Measurements from ENCODE around the gene PITPNM1. TPM values are rescaled to one million over a fixed set of nuclear protein-coding genes. Genes with fewer than 3 reads are reported as not detected.
"Not testable (repeated sequence)": the region's sequence is repeated elsewhere in the genome, so short reads cannot be mapped to it uniquely, and the experiment has no call there.

PITPNM1 gene
- total RNA-seq, 1 experiment from 2014 or later, result 11.5 TPM

- Histone ChIP-seq H3K9me3 (replicated peaks) (0 out of 2 replicates have a peak, but pooled peaks cover 3% of the 10 kb centered on the region), H3K4me3 (no peak overlapping the region; the same call in 1 of the 2 replicates), H3K27me3 (replicated peaks) (no peaks in the 10 kb centered on the region), H3K4me1 (replicated peaks) (peaks cover 11% of the 10 kb centered on the region), H3K27ac (no peak overlapping the region), H3K36me3 (peaks cover 25% of the 10 kb centered on the region)
- DNase-seq (ENCODE audit: low read depth in 1 of 2, low spot score in 2 of 2), result no peak
Observed at GRCh38 chr11:67483831-67484665, 21.1 kb downstream of the PITPNM1 start.

- Histone ChIP-seq H3K27ac (peak within 1 kb of the TSS; percentile 53), H3K4me3 (peak within 1 kb of the TSS; percentile 48), H3K36me3 (peaks cover 19% of the 10 kb centered on the region), H3K27me3 (replicated peaks) (no peaks in the 10 kb centered on the region), H3K4me1 (replicated peaks) (peaks cover 11% of the 10 kb centered on the region), H3K9me3 (replicated peaks) (0 out of 2 replicates have a peak, but pooled peaks cover 3% of the 10 kb centered on the region)
- DNase-seq (ENCODE audit: low read depth in 1 of 2, low spot score in 2 of 2), result peak; percentile 100
Observed at GRCh38 chr11:67482827-67483798, 22.1 kb downstream of the PITPNM1 start, which contains the start of gene AIP. Gene AIP (plus strand): TSS chr11:67483026. CDS start chr11:67483159, 133 bp downstream.

GRCh38 chr11:67482275-67482826, 22.8 kb downstream of the PITPNM1 start:
- peak overlapping the region; percentile 48 for H3K4me3 ChIP-seq
- peaks cover 11% of the 10 kb centered on the region for H3K36me3 ChIP-seq
- H3K9me3 ChIP-seq (replicated peaks), result 0 out of 2 replicates have a peak, but pooled peaks cover 3% of the 10 kb centered on the region
- H3K27ac ChIP-seq, result peak overlapping the region; percentile 53
- no peaks in the 10 kb centered on the region for H3K27me3 ChIP-seq (replicated peaks)
- peaks cover 11% of the 10 kb centered on the region for H3K4me1 ChIP-seq (replicated peaks)
- no peak for DNase-seq (ENCODE audit: low read depth in 1 of 2, low spot score in 2 of 2)

- not testable (repeated sequence) for DNase-seq (ENCODE audit: low read depth in 1 of 2, low spot score in 2 of 2); H3K4me3 ChIP-seq; H3K36me3 ChIP-seq; H3K27me3 ChIP-seq (replicated peaks); H3K4me1 ChIP-seq (replicated peaks); H3K9me3 ChIP-seq (replicated peaks); H3K27ac ChIP-seq
Observed at GRCh38 chr11:67477344-67478050, 27.7 kb downstream of the PITPNM1 start.

- H3K27me3 ChIP-seq (replicated peaks); H3K4me1 ChIP-seq (replicated peaks); H3K36me3 ChIP-seq; DNase-seq (ENCODE audit: low read depth in 1 of 2, low spot score in 2 of 2); H3K4me3 ChIP-seq; H3K9me3 ChIP-seq (replicated peaks); H3K27ac ChIP-seq: not testable (repeated sequence)
Observed at GRCh38 chr11:67476692-67477091, 28.5 kb downstream of the PITPNM1 start.

GRCh38 chr11:67472882-67473281, 32.3 kb downstream of the PITPNM1 start:
- Histone ChIP-seq H3K4me3 (no peak overlapping the region), H3K4me1 (replicated peaks) (peaks cover 17% of the 10 kb centered on the region)

GRCh38 chr11:67470337-67471002, 34.7 kb downstream of the PITPNM1 start:
- Histone ChIP-seq H3K4me1 (replicated peaks) (peaks cover 19% of the 10 kb centered on the region), H3K27me3 (replicated peaks) (peaks cover 7% of the 10 kb centered on the region), H3K27ac (no peak overlapping the region), H3K36me3 (peaks cover 6% of the 10 kb centered on the region; the same call in 1 of the 2 replicates), H3K9me3 (replicated peaks) (0 out of 2 replicates have a peak, but pooled peaks cover 2% of the 10 kb centered on the region), H3K4me3 (no peak overlapping the region)
- no peak for DNase-seq (ENCODE audit: low read depth in 1 of 2, low spot score in 2 of 2)

More at GRCh38 chr11:67472882-67473281, 32.3 kb downstream of the PITPNM1 start:
- Histone ChIP-seq H3K27me3 (replicated peaks) (peaks cover 7% of the 10 kb centered on the region), H3K9me3 (replicated peaks) (0 out of 2 replicates have a peak, but pooled peaks cover 2% of the 10 kb centered on the region), H3K27ac (no peak overlapping the region), H3K36me3 (peaks cover 3% of the 10 kb centered on the region; the same call in 1 of the 2 replicates)
- DNase-seq (ENCODE audit: low read depth in 1 of 2, low spot score in 2 of 2), result no peak

- peaks cover 6% of the 10 kb centered on the region; the same call in 1 of the 2 replicates for H3K36me3 ChIP-seq
- H3K4me1 ChIP-seq (replicated peaks), result peaks cover 19% of the 10 kb centered on the region
- peaks cover 7% of the 10 kb centered on the region for H3K27me3 ChIP-seq (replicated peaks)
- 0 out of 2 replicates have a peak, but pooled peaks cover 2% of the 10 kb centered on the region for H3K9me3 ChIP-seq (replicated peaks)
- no peak for DNase-seq (ENCODE audit: low read depth in 1 of 2, low spot score in 2 of 2)
- H3K27ac ChIP-seq, result peak overlapping the region; percentile 51
- H3K4me3 ChIP-seq, result peak overlapping the region; percentile 89
Observed at GRCh38 chr11:67469508-67469811, 35.7 kb downstream of the PITPNM1 start.

GRCh38 chr11:67468759-67469507, 36.2 kb downstream of the PITPNM1 start, which contains the start of gene TMEM134:
Gene TMEM134 (minus strand): TSS chr11:67469251. CDS start chr11:67469192, 59 bp downstream.
- Histone ChIP-seq H3K4me3 (peak within 1 kb of the TSS; percentile 89), H3K27ac (peak within 1 kb of the TSS; percentile 51), H3K9me3 (replicated peaks) (0 out of 2 replicates have a peak, but pooled peaks cover 2% of the 10 kb centered on the region), H3K4me1 (replicated peaks) (peaks cover 24% of the 10 kb centered on the region), H3K36me3 (peaks cover 9% of the 10 kb centered on the region), H3K27me3 (replicated peaks) (peaks cover 4% of the 10 kb centered on the region; the same call in 1 of the 2 replicates)
- DNase-seq (ENCODE audit: low read depth in 1 of 2, low spot score in 2 of 2), result peak; percentile 88 to 98

- DNase-seq (ENCODE audit: low read depth in 1 of 2, low spot score in 2 of 2), result no peak
- H3K27ac ChIP-seq, result peak overlapping the region; percentile 10; the same call in 1 of the 2 replicates
Observed at GRCh38 chr11:67468456-67468758, 36.8 kb downstream of the PITPNM1 start.

GRCh38 chr11:67468056-67468455, 37.1 kb downstream of the PITPNM1 start:
- no peak for DNase-seq (ENCODE audit: low read depth in 1 of 2, low spot score in 2 of 2)
- no peak overlapping the region for H3K27ac ChIP-seq

More at GRCh38 chr11:67468456-67468758, 36.8 kb downstream of the PITPNM1 start:
- Histone ChIP-seq H3K9me3 (replicated peaks) (0 out of 2 replicates have a peak, but pooled peaks cover 2% of the 10 kb centered on the region), H3K4me1 (replicated peaks) (peaks cover 29% of the 10 kb centered on the region), H3K4me3 (peak overlapping the region; percentile 89), H3K27me3 (replicated peaks) (peaks cover under 1% of the 10 kb centered on the region; the same call in 1 of the 2 replicates), H3K36me3 (peaks cover 9% of the 10 kb centered on the region)

More at GRCh38 chr11:67468056-67468455, 37.1 kb downstream of the PITPNM1 start:
- 0 out of 2 replicates have a peak, but pooled peaks cover 2% of the 10 kb centered on the region for H3K9me3 ChIP-seq (replicated peaks)
- H3K4me1 ChIP-seq (replicated peaks), result peaks cover 29% of the 10 kb centered on the region
- peaks cover 9% of the 10 kb centered on the region for H3K36me3 ChIP-seq
- H3K27me3 ChIP-seq (replicated peaks), result no peaks in the 10 kb centered on the region
- H3K4me3 ChIP-seq, result peak overlapping the region; percentile 89

All from SJSA1 (cell line).